Fibroblast of the aortic adventitia (primary cell): ENCODE results near the gene REG1B. TPM values are rescaled to one million over a fixed set of nuclear protein-coding genes. Genes with fewer than 3 reads are reported as not detected.

Source experiments
- DNase-seq: peaks from one replicate; pipeline ENCODE4 v3.0.0-alpha.2; 2010; ENCODE audit warnings: low read depth
- H3K4me3 ChIP-seq: 2 replicates; pipeline ENCODE4 v1.5.1; 2011; ENCODE audit warnings: low read depth, mild to moderate bottlenecking, control low read depth, low read length, moderate library complexity
- total RNA-seq: library from RNA; depleted of rRNA; stranded (reverse); fragments of >200 nt; gene quantifications from 2 replicates; pipeline ENCODE4 v1.2.3, GENCODE V29; 2012; ENCODE audit warnings: low replicate concordance
- TF ChIP-seq, protein P1 (sequence below): IDR thresholded peaks from 2 replicates; pipeline ENCODE4 v1.5.1; 2011; ENCODE audit warnings: mild to moderate bottlenecking, low read length, control low read depth, inconsistent platforms; ENCODE audit not compliant: insufficient read depth

Gene REG1B
- total RNA-seq: not detected in 2 replicates

- no peak for DNase-seq
- TF ChIP-seq, protein P1, sequence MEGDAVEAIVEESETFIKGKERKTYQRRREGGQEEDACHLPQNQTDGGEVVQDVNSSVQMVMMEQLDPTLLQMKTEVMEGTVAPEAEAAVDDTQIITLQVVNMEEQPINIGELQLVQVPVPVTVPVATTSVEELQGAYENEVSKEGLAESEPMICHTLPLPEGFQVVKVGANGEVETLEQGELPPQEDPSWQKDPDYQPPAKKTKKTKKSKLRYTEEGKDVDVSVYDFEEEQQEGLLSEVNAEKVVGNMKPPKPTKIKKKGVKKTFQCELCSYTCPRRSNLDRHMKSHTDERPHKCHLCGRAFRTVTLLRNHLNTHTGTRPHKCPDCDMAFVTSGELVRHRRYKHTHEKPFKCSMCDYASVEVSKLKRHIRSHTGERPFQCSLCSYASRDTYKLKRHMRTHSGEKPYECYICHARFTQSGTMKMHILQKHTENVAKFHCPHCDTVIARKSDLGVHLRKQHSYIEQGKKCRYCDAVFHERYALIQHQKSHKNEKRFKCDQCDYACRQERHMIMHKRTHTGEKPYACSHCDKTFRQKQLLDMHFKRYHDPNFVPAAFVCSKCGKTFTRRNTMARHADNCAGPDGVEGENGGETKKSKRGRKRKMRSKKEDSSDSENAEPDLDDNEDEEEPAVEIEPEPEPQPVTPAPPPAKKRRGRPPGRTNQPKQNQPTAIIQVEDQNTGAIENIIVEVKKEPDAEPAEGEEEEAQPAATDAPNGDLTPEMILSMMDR: no peak
- no peak within 1 kb of the TSS for H3K4me3 ChIP-seq
Measured at GRCh38 chr2:79087785-79088364, at the start of gene REG1B. TSS of gene REG1B (minus strand) at chr2:79087993. CDS start at chr2:79087612, 381 bp downstream.

DNA sequence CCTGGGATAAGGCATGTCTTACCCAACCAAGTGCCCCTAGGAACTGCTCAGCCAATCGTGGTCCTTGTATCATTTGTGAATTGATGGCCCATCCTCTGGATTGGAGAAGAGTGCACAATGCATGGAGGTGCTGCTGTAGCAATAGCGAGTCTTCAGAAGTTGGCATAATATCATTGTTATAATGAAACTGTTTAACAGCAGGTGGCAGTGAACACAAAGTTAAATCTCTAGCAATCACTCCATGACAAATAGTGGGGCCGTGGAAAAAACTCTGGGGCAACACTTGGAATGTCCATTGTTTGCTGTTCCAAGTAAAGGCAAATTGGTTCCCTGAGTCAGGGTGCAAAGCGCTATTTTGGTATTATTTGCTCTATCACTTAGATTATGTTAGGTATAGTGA is 43.9 kb upstream of the REG1B start:
- H3K4me3 ChIP-seq: no peak overlapping the region
- TF ChIP-seq, protein P1: no peak
- no peak for DNase-seq

GRCh38 chr2:79129804-79130203 is 42.0 kb upstream of the REG1B start:
- DNase-seq: no peak
- no peak overlapping the region for H3K4me3 ChIP-seq
- TF ChIP-seq, protein P1: no peak

DNA sequence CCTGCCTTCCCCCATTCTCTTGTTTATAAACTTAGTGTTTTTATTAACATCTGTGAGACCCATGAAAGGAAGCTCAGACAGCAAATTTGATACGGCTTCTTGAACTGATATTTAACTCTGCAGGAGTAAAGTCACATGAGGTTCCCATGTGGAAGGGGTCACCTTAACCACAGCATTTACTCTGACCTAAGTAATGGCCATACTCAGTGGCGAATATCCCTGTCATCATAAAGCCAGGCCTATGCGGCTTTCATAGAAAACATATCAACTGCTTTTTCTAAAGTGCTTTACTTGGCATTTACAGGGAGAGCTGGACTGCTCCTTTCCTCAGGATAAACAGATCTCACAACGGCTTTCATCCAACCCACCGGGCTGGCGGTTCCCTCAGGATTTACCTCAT is 41.5 kb upstream of the REG1B start:
- DNase-seq: no peak
- TF ChIP-seq, protein P1: no peak
- H3K4me3 ChIP-seq: no peak overlapping the region

- TF ChIP-seq, protein P1: no peak
- H3K4me3 ChIP-seq: no peak overlapping the region
- no peak for DNase-seq
Measured at GRCh38 chr2:79128406-79128805, 40.6 kb upstream of the REG1B start.

GRCh38 chr2:79125721-79125985 is 37.9 kb upstream of the REG1B start:
- TF ChIP-seq, protein P1: no peak
- no peak for DNase-seq
- no peak overlapping the region for H3K4me3 ChIP-seq
